ENCODE measurements around the gene KCNG4. TPM values are rescaled to one million over a fixed set of nuclear protein-coding genes. Genes with fewer than 3 reads are reported as not detected.

KCNG4 gene
- polyA plus RNA-seq, 1 donor, result 0.06 TPM

DNA sequence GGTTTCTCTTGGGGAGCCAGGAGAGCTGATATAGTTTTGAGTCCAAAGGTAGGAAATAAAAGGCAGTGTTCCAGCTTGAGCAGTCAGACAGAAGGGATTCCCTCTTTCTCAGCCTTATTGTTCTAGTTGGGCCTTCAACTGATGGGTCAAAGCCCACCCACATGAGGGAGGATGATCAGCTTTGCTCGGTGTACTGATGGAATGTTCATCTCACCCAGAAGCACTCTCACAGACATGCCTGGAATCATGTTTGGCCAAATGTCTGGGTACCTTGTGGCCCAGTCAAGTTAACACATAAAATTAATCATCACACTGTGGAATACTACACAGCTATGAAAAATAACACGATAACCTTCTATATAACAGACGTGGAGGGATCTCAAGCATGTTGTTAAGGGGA lies 23.1 kb upstream of the KCNG4 start:
- DNase-seq, result no peak

- no peak for DNase-seq
Observed at GRCh38 chr16:84262031-84262430, 22.2 kb upstream of the KCNG4 start.

DNA sequence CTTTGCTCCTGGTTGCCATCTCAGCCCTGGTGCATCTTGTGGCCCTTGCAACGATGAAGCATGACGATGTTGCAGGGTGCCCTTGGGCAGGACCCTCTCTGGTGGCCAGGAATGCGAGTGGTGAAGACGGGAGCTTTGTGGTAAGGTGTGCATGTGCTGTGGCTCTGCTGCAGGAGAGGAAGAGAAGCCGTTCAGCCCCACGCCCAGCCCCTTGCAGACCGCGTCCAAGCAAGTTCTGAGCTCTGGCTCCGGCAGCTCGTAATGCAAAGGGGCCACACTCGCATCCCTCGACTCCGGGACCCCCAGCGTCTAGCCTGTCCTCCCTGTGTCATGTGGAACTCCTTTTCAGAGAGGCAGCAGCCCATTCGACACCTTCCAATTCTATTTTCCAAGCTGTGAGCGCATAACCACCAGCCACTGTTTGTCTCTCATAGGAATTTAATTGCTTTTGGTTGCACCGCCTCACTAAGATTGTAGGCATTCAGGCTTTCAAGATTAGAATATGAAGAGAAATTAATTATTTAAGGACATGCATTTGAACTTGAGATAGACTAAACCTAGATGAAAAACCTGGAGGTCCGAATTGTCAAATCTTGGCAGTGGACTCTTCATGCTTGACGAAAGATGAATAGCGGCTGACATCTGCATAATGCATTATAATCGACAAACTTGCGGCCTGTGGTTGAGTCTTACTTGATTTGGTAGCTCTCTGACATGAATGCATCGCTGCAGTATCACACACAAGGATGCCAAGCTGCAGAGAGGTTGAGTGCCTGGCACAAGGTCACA lies 21.1 kb upstream of the KCNG4 start:
- DNase-seq, result no peak

- no peak for DNase-seq
Observed at GRCh38 chr16:84259691-84260090, 19.9 kb upstream of the KCNG4 start.

DNA sequence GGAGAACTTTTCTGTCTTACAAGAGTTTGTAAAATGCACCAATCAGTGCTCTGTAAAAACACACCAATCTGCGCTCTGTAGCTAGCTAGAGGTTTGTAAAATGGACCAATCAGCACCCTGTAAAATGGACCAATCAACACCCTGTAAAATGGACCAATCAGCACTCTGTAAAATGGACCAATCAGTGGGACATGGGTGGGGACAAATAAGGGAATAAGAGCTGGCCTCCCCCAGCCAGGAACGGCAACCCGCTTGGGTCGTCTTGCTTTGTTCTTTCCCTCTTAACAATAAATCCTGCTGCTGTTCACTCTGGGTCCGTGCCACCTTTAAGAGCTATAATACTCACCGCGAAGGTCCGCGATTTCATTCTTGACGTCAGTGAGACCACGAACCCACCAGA lies 18.5 kb upstream of the KCNG4 start:
- no peak for DNase-seq

- no peak for DNase-seq
Observed at GRCh38 chr16:84255050-84255810, 15.4 kb upstream of the KCNG4 start.

GRCh38 chr16:84254062-84254461 lies 14.2 kb upstream of the KCNG4 start:
- DNase-seq, result no peak

DNA sequence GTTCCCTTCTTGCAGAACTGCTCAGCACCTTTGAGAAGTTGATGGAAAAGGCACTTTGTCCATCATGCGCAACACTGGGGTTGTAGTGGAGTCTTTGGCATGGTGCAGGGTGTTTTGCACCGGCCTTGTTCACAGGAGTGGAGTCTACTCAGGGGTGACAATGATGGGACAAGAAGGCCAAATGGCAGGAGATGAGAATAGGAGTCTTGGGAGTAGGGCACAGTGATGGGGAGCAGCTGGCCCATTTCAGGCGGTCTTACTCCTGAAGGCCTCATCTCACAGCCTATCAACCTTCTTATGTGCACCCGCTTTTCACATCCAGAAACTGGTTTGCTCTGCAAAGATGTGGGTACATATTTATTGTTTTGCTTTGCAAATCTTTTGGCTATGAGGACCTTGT lies 13.4 kb upstream of the KCNG4 start:
- DNase-seq, result no peak

DNA sequence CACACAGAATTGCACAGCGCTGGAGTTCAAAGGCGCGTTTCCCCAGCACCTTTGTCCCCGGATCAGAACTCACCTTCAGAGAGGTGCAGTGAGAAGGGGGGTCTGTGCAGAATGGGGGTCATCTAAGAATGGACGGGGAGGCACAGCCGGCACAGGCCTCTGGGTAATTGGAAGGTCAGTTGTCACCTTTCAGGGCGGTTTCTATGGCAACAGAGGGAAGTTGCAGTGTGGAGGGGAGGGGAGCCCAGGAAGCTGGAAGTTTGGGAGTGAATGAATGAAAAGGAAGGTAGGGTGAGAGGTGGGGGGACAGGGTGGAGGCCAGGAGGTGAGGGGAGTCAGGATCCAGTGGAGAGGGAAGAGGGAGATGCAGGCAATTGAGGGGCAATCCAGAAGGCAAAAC lies 12.4 kb upstream of the KCNG4 start:
- DNase-seq, result no peak

DNA sequence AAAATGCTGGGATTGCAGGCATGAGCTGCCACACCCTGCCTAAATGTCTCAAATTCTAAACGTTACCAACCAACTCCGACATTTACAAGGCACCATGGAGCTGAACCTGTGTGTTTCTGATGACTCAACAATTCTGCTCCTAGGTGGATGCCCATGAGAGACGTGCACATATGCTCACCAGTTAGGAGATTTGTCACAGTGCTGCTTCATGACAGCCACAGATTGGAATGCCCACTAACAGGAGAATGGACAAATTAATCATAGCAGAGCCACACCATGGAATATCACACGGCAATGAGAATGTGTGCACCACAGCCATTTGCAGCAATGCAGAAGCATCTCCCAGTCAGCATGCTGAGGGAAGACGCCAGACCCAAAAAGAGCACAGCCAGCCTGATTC lies 8.0 kb upstream of the KCNG4 start:
- DNase-seq, result no peak

- no peak for DNase-seq
Observed at GRCh38 chr16:84247331-84247730, 7.5 kb upstream of the KCNG4 start.

- DNase-seq, result no peak
Observed at GRCh38 chr16:84246679-84247077, 6.9 kb upstream of the KCNG4 start.

DNA sequence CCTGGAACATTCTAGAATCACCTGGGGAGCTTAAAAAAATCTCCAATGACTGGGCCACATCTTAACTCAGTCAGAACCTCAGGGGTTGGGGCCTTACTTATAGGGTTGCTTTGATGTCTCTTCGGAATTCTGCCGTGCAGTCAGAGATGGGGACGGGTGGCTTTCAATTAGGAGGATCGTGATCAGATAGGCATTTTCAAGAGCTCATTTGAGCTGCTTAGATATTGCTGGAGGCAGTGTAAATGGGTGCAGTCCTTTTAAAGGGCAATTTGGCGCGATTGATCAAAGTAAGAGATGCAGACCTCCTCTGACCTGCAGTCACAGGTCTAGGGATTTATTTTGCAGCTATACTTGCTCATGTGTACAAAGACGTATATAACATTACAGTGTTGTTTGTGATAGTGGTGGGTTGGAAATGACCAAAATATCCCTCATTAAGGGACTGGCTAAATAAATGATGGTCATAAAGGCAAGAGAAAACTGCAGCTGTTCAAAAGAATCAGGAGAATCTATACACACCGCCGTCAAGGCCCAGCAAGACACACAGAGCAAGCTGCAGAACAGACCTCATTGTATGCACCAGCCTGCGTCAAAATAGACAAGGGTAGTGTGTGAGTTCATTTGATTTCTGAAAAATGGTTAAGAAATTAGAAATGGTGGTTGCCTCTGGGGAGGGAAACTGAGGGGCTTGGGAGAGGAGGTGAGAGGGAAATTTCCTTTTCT lies 6.3 kb upstream of the KCNG4 start:
- no peak for DNase-seq

GRCh38 chr16:84244728-84245127 lies 4.9 kb upstream of the KCNG4 start:
- DNase-seq, result no peak

- DNase-seq, result no peak
Observed at GRCh38 chr16:84243732-84244131, 3.9 kb upstream of the KCNG4 start.

GRCh38 chr16:84242839-84243238 lies 3.0 kb upstream of the KCNG4 start:
- DNase-seq, result no peak

DNA sequence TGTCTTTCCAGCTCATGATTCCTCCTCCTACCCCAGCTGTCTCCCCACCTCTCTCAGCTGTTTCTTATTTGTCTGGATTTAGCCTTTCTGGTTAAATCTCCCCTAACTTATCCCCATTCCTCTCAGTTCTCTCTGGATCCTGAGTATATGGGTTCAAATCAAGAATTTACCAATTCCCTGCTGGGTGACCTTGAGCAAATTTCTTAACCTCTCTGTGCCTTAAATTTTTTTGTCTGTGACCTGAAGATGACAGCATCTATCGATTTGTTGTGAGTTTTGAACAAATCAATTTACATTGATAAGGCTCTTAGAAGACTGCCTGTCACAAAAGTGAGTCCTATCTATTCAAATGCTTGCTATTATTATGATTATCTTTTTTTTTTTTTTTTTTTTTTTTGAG lies 2.0 kb upstream of the KCNG4 start:
- DNase-seq, result no peak

DNA sequence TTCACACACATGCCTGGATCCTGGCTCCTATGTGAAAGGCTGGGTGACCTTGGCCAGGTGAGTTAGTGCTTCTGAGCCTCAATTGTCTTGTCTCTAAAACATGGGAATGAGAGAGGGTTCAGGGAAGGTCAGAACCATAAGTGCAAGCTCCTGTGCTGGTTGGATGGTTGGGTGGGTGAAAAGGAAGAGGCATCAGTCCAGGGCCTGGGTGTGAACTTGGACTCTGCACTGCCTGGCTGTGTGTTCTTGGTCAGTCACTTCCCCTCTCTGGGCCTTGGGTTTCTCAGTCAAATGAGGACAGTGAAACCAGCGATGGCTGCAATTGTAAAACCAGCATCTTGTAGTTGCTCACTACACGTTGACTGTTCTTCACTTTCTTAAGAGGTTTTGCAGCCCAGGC lies 643 bp upstream of the KCNG4 start:
- DNase-seq, result no peak

DNA sequence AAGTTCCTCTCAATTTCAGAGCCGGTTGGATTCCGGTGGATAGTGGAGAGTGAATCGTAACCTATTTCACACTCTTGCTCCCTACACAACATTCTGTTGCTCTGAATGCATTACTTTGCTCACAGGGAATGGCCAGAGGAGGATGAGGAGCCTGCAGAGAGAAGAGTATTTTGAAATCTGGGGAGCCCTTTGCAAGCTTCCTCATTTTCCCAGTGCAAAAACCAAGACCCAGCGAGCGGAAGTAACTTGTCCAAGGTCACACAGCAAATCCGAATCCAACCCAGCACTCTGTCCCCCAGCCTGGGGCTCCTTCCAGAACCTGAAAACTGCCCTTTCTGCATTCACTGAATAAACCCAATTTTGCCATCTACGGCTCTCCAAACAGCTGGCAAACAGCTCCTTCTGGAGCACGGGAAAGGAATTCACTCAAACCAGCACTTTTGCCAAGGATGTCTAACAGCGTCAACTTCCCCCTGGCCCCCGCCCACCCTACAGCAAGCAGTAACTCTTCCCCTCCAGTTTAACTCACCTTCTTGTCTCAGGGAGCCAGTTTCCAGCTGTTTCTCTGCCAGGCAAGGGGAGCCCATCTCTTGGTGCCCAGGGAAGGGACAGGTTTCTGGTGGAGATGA lies 557 bp downstream of the KCNG4 start:
- DNase-seq, result no peak

DNA sequence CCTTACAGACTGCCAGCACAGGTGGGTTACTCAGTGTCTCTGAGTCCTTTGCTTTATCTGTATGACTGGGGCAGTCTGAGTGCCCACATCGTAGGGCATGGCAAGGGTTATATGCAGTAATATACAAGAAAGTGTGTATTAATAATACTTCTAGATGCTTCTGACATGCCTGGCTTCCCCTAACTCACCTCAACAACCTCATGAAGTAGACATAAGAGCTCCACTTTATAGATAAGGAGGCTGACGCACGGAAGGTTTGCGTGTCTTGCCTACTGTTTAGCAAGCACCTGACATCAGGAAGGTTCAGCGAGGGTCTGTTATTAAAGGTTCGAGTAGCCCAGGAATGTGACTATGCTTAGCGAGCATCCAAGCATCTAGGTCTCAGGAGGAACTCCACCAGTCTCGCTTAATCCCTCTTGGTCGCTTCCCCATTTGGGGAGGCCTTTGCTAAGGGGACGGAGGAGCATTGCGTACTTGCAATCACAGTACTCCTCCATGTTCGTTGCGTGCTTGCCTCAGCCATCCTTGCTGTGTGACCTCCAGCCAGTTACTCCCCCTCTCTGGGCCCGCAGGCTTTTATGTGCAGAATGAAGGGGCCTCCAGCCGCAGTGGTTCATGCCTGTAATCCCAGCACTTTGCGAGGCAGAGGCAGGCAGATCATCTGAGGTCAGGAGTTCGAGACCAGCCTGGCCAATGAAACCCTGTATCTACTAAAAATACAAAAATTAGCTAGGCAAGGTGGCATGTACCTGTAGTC lies 1.6 kb downstream of the KCNG4 start:
- no peak for DNase-seq

- no peak for DNase-seq
Observed at GRCh38 chr16:84236671-84237070, 3.1 kb downstream of the KCNG4 start.

Measured in hindlimb muscle (tissue), 1 donor.